Erythroblast (primary cell): ENCODE results near the gene ADCY4.

Source experiments
- GATA1 ChIP-seq: IDR thresholded peaks from 2 replicates; pipeline ENCODE4 v1.6.1; 2011; ENCODE audit warnings: low read depth, mild to moderate bottlenecking, control low read depth, low read length, moderate library complexity
- POLR2A ChIP-seq: IDR thresholded peaks from 2 replicates; pipeline ENCODE4 v1.6.1; 2011; ENCODE audit warnings: mild to moderate bottlenecking, low read length

DNA sequence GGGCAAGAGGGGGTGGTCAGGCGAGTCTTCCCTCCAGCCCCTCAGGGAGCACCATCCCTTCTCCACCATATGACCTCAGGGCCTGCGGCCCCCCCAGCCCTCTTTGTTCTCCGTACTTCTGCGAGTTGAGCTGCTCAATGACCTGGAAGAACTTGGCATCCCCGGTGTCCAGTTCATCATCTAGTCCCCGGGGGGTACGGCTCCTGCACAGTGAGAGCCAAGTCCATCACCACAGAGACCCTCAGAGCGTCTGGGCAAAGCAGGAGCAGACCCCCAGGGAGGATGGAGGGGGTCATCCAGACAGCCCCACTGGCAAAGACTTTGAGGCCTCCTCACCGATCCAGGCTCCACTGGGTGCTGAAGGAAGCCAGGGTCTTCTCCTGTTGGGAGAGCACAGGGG lies 8.9 kb downstream of the ADCY4 start:
- TF ChIP-seq POLR2A (no peak), GATA1 (no peak)
